ENCODE data around the gene BRD7. TPM values are rescaled to one million over a fixed set of nuclear protein-coding genes. Genes with fewer than 3 reads are reported as not detected.
A peak's percentile ranks its signal among the peaks of the same experiment; 100 is the strongest.

The BRD7 gene
- total and polyA plus RNA-seq, 11 donors, result 29.8 to 49.7 (median 43.7) TPM

- ATAC-seq, result no peak
- peaks cover 0 to 22% (median 3%) of the 10 kb centered on the region in 12 donors for H3K4me1 ChIP-seq
- no peaks in the 10 kb centered on the region for H3K9me3 ChIP-seq
- H3K36me3 ChIP-seq, result peaks cover 0 to 100% (median 82%) of the 10 kb centered on the region in 9 donors
- 86 to 93% (median 91%) methylated on average over 9 to 10 of the region's 10 CpGs for WGBS, 4 donors
- no peak for TF ChIP-seq POLR2A (IDR thresholded peaks at IDR 0.05)
- TF ChIP-seq, protein P1, sequence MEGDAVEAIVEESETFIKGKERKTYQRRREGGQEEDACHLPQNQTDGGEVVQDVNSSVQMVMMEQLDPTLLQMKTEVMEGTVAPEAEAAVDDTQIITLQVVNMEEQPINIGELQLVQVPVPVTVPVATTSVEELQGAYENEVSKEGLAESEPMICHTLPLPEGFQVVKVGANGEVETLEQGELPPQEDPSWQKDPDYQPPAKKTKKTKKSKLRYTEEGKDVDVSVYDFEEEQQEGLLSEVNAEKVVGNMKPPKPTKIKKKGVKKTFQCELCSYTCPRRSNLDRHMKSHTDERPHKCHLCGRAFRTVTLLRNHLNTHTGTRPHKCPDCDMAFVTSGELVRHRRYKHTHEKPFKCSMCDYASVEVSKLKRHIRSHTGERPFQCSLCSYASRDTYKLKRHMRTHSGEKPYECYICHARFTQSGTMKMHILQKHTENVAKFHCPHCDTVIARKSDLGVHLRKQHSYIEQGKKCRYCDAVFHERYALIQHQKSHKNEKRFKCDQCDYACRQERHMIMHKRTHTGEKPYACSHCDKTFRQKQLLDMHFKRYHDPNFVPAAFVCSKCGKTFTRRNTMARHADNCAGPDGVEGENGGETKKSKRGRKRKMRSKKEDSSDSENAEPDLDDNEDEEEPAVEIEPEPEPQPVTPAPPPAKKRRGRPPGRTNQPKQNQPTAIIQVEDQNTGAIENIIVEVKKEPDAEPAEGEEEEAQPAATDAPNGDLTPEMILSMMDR (IDR thresholded peaks at IDR 0.05), result no peak
- H3K27me3 ChIP-seq, result no peaks in the 10 kb centered on the region
- no peak overlapping the region for H3K4me3 ChIP-seq
- H3K27ac ChIP-seq, result peak overlapping the region in 1 of 12 donors; percentile 11
- intact Hi-C loops (cut with DNase I), result loop anchor here in 1 of 10 donors (10.0 kb wide), 1 partner anchor 52 kb away; the partner anchor contains the start of gene ADCY7
- no peak for DNase-seq
These were observed 51.7 kb downstream of the BRD7 start for GRCh38 chr16:50316848-50317630.

GRCh38 chr16:50316102-50316847 is 52.5 kb downstream of the BRD7 start:
- intact Hi-C loops (cut with DNase I), result loop anchor here in 1 of 10 donors (10.0 kb wide), 1 partner anchor 51 kb away; the partner anchor contains the start of gene ADCY7
- Histone ChIP-seq H3K27ac (peak overlapping the region in 1 of 12 donors; percentile 40), H3K4me3 (no peak overlapping the region), H3K27me3 (no peaks in the 10 kb centered on the region), H3K4me1 (peaks cover 0 to 22% (median 3%) of the 10 kb centered on the region in 12 donors), H3K36me3 (peaks cover 0 to 100% (median 76%) of the 10 kb centered on the region in 9 donors), H3K9me3 (no peaks in the 10 kb centered on the region)
- DNase-seq, result no peak
- WGBS, 4 donors, result 89 to 94% (median 92%) methylated on average over 12 of the region's 12 CpGs
- ATAC-seq, result no peak
- TF ChIP-seq POLR2A (IDR thresholded peaks at IDR 0.05), result no peak
- TF ChIP-seq, protein P1 (IDR thresholded peaks at IDR 0.05), result no peak

- no peak overlapping the region for H3K4me3 ChIP-seq
- peak overlapping the region in 2 of 12 donors; percentile 13 to 40 for H3K27ac ChIP-seq
- TF ChIP-seq, protein P1 (IDR thresholded peaks at IDR 0.05), result no peak
- TF ChIP-seq POLR2A (IDR thresholded peaks at IDR 0.05), result no peak
- DNase-seq (peak in 1 of 5 donors; percentile 61), ATAC-seq (no peak)
- 80 to 83% (median 81%) methylated on average over 10 to 15 of the region's 15 CpGs for WGBS, 4 donors
- H3K9me3 ChIP-seq, result no peaks in the 10 kb centered on the region
- no peaks in the 10 kb centered on the region for H3K27me3 ChIP-seq
- H3K36me3 ChIP-seq, result peaks cover 0 to 100% (median 68%) of the 10 kb centered on the region in 9 donors
- intact Hi-C loops (cut with DNase I), result loop anchor here in 1 of 10 donors (10.0 kb wide), 1 partner anchor 51 kb away; the partner anchor contains the start of gene ADCY7
- H3K4me1 ChIP-seq, result peaks cover 0 to 22% (median 3%) of the 10 kb centered on the region in 12 donors
These were observed 53.3 kb downstream of the BRD7 start for GRCh38 chr16:50315346-50315997.

Data from heart left ventricle (tissue), 16 donors.